Mammary epithelial cell (primary cell): Measurements from ENCODE around the gene PON1.

ENCODE experiments used
- EZH2 ChIP-seq: IDR thresholded peaks from 2 replicates; pipeline ENCODE4 v1.6.1; 2012; ENCODE audit warnings: low read length, inconsistent platforms, borderline replicate concordance
- TF ChIP-seq, protein P1 (sequence below), 2 donors: IDR thresholded peaks in 1 of 2; conservative IDR thresholded peaks in 1 of 2; 2 replicates each; pipeline ENCODE4 v1.5.1; 2011 to 2012; ENCODE audit warnings: inconsistent platforms in 2 of 2, low read length in 2 of 2, mild to moderate bottlenecking in 2 of 2, control low read depth in 1 of 2, low read depth in 1 of 2; ENCODE audit not compliant: insufficient read depth in 1 of 2; ENCODE audit errors: extremely low read depth in 1 of 2

GRCh38 chr7:95290166-95290830, 34.0 kb downstream of the PON1 start:
- TF ChIP-seq, protein P1, sequence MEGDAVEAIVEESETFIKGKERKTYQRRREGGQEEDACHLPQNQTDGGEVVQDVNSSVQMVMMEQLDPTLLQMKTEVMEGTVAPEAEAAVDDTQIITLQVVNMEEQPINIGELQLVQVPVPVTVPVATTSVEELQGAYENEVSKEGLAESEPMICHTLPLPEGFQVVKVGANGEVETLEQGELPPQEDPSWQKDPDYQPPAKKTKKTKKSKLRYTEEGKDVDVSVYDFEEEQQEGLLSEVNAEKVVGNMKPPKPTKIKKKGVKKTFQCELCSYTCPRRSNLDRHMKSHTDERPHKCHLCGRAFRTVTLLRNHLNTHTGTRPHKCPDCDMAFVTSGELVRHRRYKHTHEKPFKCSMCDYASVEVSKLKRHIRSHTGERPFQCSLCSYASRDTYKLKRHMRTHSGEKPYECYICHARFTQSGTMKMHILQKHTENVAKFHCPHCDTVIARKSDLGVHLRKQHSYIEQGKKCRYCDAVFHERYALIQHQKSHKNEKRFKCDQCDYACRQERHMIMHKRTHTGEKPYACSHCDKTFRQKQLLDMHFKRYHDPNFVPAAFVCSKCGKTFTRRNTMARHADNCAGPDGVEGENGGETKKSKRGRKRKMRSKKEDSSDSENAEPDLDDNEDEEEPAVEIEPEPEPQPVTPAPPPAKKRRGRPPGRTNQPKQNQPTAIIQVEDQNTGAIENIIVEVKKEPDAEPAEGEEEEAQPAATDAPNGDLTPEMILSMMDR (conservative IDR thresholded peaks at IDR 0.05 in 1 of 2, IDR thresholded peaks at IDR 0.05 in 1 of 2; ENCODE audit: extremely low read depth in 1 of 2, insufficient read depth in 1 of 2, low read depth in 1 of 2, low read length in 2 of 2), result no peak
- no peak for TF ChIP-seq EZH2
